Esophagus muscularis mucosa (tissue), 4 donors: Measurements from ENCODE around the gene ZNF235. TPM values are rescaled to one million over a fixed set of nuclear protein-coding genes. Genes with fewer than 3 reads are reported as not detected.
"Not testable (repeated sequence)": the region's sequence is repeated elsewhere in the genome, so short reads cannot be mapped to it uniquely, and the experiment has no call there.

ENCODE experiments used
- DNase-seq: peaks from one replicate; pipeline ENCODE4 v3.0.0-alpha.2; 2017; ENCODE audit errors: extremely low spot score
- H3K27ac ChIP-seq, 4 donors: fragments of 200-600 bp; sonication (generic); replicated peaks in 1 of 4; 1 replicate in 3 of 4; 2 replicates in 1 of 4; pipeline ENCODE4 v1.5.1; 2016 to 2019; ENCODE audit warnings: mild to moderate bottlenecking in 1 of 4
- H3K27me3 ChIP-seq, 4 donors: fragments of 200-600 bp; sonication (generic); one replicate each; pipeline versions ENCODE4 v1.5.1 to v1.6.0; 2016 to 2019
- H3K36me3 ChIP-seq, 4 donors: fragments of 200-600 bp; sonication (generic); one replicate each; pipeline ENCODE4 v1.5.1; 2016 to 2019
- H3K4me1 ChIP-seq, 4 donors: fragments of 200-600 bp; sonication (generic); one replicate each; pipeline ENCODE4 v1.5.1; 2016 to 2019
- H3K4me3 ChIP-seq, 4 donors: fragments of 200-600 bp; sonication (generic); 1 replicate in 2 of 4; 2 replicates in 2 of 4; pipeline ENCODE4 v1.5.1; 2016 to 2019; ENCODE audit warnings: mild to moderate bottlenecking in 4 of 4, moderate library complexity in 1 of 4
- H3K9me3 ChIP-seq, 4 donors: fragments of 200-600 bp; sonication (generic); 1 replicate in 3 of 4; 2 replicates in 1 of 4; pipeline ENCODE4 v1.5.1; 2016 to 2019
- EP300 ChIP-seq: sonication (generic); formaldehyde crosslinking; IDR thresholded peaks from one replicate; pipeline ENCODE4 v1.6.1; 2017; ENCODE audit warnings: antibody characterized with exemption
- POLR2A ChIP-seq: fragments of 450-650 bp; IDR thresholded peaks from one replicate; pipeline ENCODE4 v1.6.1; 2017; ENCODE audit warnings: antibody characterized with exemption, moderate library complexity, mild to moderate bottlenecking, low read depth
- POLR2AphosphoS5 ChIP-seq, 2 donors: sonication (generic); formaldehyde crosslinking; IDR thresholded peaks; one replicate each; pipeline ENCODE4 v1.6.1; 2017; ENCODE audit warnings: antibody characterized with exemption in 2 of 2
- WGBS: methylation state at CpG from one replicate; pipeline ENCODE4 v1.1.5; 2018; 5-methylcytosine and 5-hydroxymethylcytosine counted together
- intact Hi-C: fragments of 100-400 bp; cut with DNase I; formaldehyde crosslinking; loops from one replicate; pipeline ENCODE4 v1.15.1; 2023
- small RNA-seq, 3 donors: library from RNA; depleted of rRNA; stranded (forward); fragments of <200 nt; gene quantifications; one replicate each; pipeline ENCODE3, GENCODE V24; 2016
- total RNA-seq, 4 donors: library from RNA; depleted of rRNA; stranded (reverse); fragments of >200 nt; gene quantifications; one replicate each; pipeline versions ENCODE4 v1.1.0 to v1.2.1, GENCODE V29; 2016
- TF ChIP-seq, protein P1 (sequence below), 3 experiments: fragments of 200-600 bp in 2 of 3; fragments of 450-650 bp in 1 of 3; sonication (generic) in 2 of 3; IDR thresholded peaks; one replicate each; pipeline ENCODE4 v1.5.1; 2017 to 2019; ENCODE audit warnings: antibody characterized with exemption in 3 of 3, mild to moderate bottlenecking in 2 of 3, moderate library complexity in 1 of 3

Gene ZNF235
- total RNA-seq, 4 donors from 2014 or later = 4.1 to 5.6 (median 4.5) TPM

DNA sequence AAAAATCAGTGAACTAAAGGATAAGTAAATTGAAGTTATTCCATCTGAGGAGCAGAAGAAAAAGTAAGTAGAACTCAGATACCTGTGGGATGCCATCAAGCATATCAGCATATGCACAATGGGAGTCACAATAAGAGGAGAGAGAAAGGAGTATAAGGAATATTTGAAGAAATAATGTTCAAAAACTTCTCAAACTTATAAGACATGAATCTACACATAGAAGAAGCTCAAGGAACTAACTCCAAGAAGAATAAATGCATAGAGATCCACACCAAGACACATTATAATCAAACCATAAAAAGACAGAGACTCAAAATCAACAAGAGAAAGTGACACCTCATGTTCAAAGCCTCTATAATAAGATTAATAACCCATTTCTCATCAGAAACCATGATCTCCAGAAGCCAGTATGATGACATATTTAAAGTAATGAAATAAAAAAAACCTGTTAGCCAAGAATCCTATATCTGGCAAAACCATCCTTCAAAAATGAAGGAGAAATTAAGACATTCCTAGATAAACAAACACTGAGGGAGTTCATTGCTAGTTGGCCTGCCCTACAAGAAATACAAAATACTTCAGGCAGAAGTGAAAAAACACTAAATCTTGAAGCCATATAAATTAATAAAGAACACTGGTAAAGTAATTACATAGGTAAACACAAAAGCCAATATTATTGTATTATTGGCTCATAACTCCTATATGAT lies 49.0 kb downstream of the ZNF235 start:
- no peaks in the 10 kb centered on the region for H3K4me1 ChIP-seq
- no peak overlapping the region for H3K27ac ChIP-seq
- intact Hi-C loops = no loop called here
- TF ChIP-seq EP300 (no peak), POLR2AphosphoS5 (IDR thresholded peaks at IDR 0.05) (no peak), POLR2A (no peak)
- TF ChIP-seq, protein P1, sequence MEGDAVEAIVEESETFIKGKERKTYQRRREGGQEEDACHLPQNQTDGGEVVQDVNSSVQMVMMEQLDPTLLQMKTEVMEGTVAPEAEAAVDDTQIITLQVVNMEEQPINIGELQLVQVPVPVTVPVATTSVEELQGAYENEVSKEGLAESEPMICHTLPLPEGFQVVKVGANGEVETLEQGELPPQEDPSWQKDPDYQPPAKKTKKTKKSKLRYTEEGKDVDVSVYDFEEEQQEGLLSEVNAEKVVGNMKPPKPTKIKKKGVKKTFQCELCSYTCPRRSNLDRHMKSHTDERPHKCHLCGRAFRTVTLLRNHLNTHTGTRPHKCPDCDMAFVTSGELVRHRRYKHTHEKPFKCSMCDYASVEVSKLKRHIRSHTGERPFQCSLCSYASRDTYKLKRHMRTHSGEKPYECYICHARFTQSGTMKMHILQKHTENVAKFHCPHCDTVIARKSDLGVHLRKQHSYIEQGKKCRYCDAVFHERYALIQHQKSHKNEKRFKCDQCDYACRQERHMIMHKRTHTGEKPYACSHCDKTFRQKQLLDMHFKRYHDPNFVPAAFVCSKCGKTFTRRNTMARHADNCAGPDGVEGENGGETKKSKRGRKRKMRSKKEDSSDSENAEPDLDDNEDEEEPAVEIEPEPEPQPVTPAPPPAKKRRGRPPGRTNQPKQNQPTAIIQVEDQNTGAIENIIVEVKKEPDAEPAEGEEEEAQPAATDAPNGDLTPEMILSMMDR (IDR thresholded peaks at IDR 0.05) = no peak
- peaks cover 0 to 7% (median 0%) of the 10 kb centered on the region in 4 donors for H3K36me3 ChIP-seq
- no peak for DNase-seq
- H3K4me3 ChIP-seq = no peak overlapping the region
- H3K27me3 ChIP-seq = no peaks in the 10 kb centered on the region
- H3K9me3 ChIP-seq = peaks cover 7 to 98% (median 84%) of the 10 kb centered on the region in 4 donors

DNA sequence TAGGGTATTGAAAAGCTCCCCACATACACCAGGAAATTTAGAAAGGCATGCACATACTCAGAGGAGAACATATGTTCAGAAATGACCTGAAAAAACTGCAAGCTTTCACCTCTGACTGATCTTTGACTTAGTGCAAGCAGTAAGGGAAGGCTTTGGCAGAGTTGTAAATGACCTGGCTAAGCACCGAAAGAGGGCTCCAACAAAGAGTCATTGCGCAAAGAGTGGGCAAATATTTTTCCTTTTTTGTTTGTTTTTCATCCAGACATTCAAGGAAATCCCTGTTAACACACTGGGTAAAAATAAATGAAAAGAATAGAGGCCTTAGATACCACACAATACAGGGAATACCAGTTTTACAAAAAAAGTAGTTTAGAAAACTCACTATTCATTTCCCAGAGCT lies 50.3 kb downstream of the ZNF235 start:
- Histone ChIP-seq H3K4me3 (no peak overlapping the region), H3K27me3 (no peaks in the 10 kb centered on the region), H3K4me1 (no peaks in the 10 kb centered on the region), H3K36me3 (peaks cover 0 to 11% (median 0%) of the 10 kb centered on the region in 4 donors), H3K9me3 (peaks cover 7 to 98% (median 89%) of the 10 kb centered on the region in 4 donors), H3K27ac (no peak overlapping the region)
- 98% methylated on average over 2 of the region's 2 CpGs for WGBS
- no peak for TF ChIP-seq POLR2A
- TF ChIP-seq POLR2AphosphoS5 (IDR thresholded peaks at IDR 0.05) = no peak
- no peak for TF ChIP-seq EP300
- TF ChIP-seq, protein P1 (IDR thresholded peaks at IDR 0.05) = no peak
- intact Hi-C loops = no loop called here
- DNase-seq = no peak

DNA sequence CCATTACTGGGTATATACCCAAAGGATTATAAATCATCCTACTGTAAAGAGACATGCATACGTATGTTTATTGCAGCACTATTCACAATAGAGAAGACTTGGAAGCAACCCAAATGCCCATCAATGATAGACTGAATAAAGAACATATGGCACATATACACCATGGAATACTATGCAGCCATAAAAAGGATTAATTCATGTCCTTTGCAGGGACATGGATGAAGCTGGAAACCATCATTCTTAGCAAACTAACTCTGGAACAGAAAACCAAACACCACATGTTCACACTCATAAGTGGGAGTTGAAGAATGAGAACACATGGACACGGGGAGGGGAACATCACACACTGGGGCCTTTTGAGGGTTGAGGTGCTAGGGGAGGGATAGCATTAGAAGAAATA lies 51.4 kb downstream of the ZNF235 start:
- H3K27ac ChIP-seq, intact Hi-C loops, H3K4me3 ChIP-seq, H3K4me1 ChIP-seq, H3K27me3 ChIP-seq, DNase-seq: not testable (repeated sequence)
- 92% methylated on average over 2 of the region's 2 CpGs for WGBS
- Histone ChIP-seq H3K9me3 (peaks cover 7 to 100% (median 96%) of the 10 kb centered on the region in 4 donors), H3K36me3 (peaks cover 0 to 22% (median 2%) of the 10 kb centered on the region in 4 donors)

DNA sequence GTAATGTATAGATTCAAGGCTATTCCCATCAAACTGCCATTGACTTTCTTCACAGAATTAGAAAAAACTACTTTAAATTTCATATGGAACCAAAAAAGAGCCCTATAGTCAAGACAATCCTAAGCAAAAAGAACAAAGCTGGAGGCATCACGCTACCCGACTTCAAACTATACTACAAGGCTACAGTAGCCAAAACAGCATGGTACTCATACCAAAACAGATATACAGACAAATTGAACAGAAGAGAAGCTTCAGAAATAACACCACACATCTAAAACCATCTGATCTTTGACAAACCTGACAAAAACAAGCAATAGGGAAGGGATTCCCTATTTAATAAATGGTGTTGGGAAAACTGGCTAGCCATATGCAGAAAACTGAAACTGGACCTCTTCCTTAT lies 52.5 kb downstream of the ZNF235 start:
- H3K4me1 ChIP-seq, H3K27ac ChIP-seq, H3K27me3 ChIP-seq, intact Hi-C loops, H3K4me3 ChIP-seq, DNase-seq: not testable (repeated sequence)
- WGBS = 98% methylated on average over 2 of the region's 2 CpGs
- Histone ChIP-seq H3K36me3 (peaks cover 0 to 22% (median 3%) of the 10 kb centered on the region in 4 donors), H3K9me3 (peaks cover 7 to 100% (median 98%) of the 10 kb centered on the region in 4 donors)

DNA sequence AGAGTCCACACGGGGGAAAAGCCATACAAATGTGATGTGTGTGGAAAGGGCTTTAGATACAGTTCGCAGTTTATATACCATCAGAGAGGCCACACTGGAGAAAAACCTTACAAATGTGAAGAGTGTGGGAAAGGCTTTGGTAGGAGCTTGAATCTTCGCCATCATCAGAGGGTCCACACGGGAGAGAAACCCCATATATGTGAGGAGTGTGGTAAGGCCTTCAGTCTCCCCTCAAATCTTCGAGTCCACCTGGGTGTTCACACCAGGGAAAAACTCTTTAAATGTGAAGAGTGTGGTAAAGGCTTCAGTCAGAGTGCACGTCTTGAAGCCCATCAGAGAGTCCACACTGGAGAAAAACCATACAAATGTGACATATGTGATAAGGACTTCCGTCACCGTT lies 68.4 kb downstream of the ZNF235 start:
- H3K4me3 ChIP-seq = no peak overlapping the region
- H3K27ac ChIP-seq = no peak overlapping the region
- no peaks in the 10 kb centered on the region for H3K4me1 ChIP-seq
- H3K27me3 ChIP-seq = no peaks in the 10 kb centered on the region
- peaks cover 7 to 100% (median 84%) of the 10 kb centered on the region in 4 donors for H3K9me3 ChIP-seq
- DNase-seq = no peak
- intact Hi-C loops = no loop called here
- H3K36me3 ChIP-seq = peaks cover 54 to 63% (median 56%) of the 10 kb centered on the region in 4 donors
- TF ChIP-seq, protein P1 (IDR thresholded peaks at IDR 0.05) = no peak
- TF ChIP-seq POLR2A = no peak
- TF ChIP-seq EP300 = no peak
- TF ChIP-seq POLR2AphosphoS5 (IDR thresholded peaks at IDR 0.05) = no peak
- 98% methylated on average over 8 of the region's 8 CpGs for WGBS

Small RNA genes within 50 kb of the gene (small RNA-seq; reads per million reads assigned to genes)
- gene NDUFA3P1 = 0 reads per million in 3 donors

Other genes starting within 250 kb of the ZNF235 start
- 1 to 10 TPM; 1.3 to 2.9 (median 2.5) TPM for gene ZNF284, start 232.9 kb downstream of the ZNF235 start, total RNA-seq
- gene ZNF224, start 210.7 kb downstream of the ZNF235 start, total RNA-seq = 10 to 100 TPM; 12.4 to 28.7 (median 16.2) TPM
- gene ZNF225, start 191.6 kb downstream of the ZNF235 start, total RNA-seq = 1 to 10 TPM; 3.3 to 6.2 (median 3.9) TPM
- 1 to 10 TPM; 5.4 to 7.0 (median 5.7) TPM for gene ZNF234, start 163.5 kb downstream of the ZNF235 start, total RNA-seq
- gene ZNF226, start 139.9 kb downstream of the ZNF235 start, total RNA-seq = 10 to 100 TPM; 12.9 to 14.4 (median 13.2) TPM
- 10 to 100 TPM; 10.9 to 13.3 (median 12.4) TPM for gene ZNF227, start 92.5 kb downstream of the ZNF235 start, total RNA-seq
- gene ZNF233, start 45.1 kb downstream of the ZNF235 start, total RNA-seq = 1 to 10 TPM in 2 of 4 donors, under 1 TPM in 2; 0.50 to 2.1 (median 0.98) TPM
- 1 to 10 TPM; 2.7 to 6.6 (median 4.2) TPM for gene ZNF112, start 51.7 kb upstream of the ZNF235 start, total RNA-seq
- 1 to 10 TPM; 3.0 to 6.3 (median 4.3) TPM for gene ZNF285, start 96.6 kb upstream of the ZNF235 start, total RNA-seq
- 1 to 10 TPM; 4.1 to 7.2 (median 5.2) TPM for gene ZNF229, start 143.4 kb upstream of the ZNF235 start, total RNA-seq
- gene ZNF180, start 195.5 kb upstream of the ZNF235 start, total RNA-seq = 10 to 100 TPM in 1 of 4 donors, 1 to 10 TPM in 3; 3.8 to 16.5 (median 8.1) TPM
- gene CEACAM20, start 224.7 kb upstream of the ZNF235 start, total RNA-seq = not detected